ENCODE measurements around the gene PTPRG.
A peak's percentile ranks its signal among the peaks of the same experiment; 100 is the strongest.

Gene PTPRG

DNA sequence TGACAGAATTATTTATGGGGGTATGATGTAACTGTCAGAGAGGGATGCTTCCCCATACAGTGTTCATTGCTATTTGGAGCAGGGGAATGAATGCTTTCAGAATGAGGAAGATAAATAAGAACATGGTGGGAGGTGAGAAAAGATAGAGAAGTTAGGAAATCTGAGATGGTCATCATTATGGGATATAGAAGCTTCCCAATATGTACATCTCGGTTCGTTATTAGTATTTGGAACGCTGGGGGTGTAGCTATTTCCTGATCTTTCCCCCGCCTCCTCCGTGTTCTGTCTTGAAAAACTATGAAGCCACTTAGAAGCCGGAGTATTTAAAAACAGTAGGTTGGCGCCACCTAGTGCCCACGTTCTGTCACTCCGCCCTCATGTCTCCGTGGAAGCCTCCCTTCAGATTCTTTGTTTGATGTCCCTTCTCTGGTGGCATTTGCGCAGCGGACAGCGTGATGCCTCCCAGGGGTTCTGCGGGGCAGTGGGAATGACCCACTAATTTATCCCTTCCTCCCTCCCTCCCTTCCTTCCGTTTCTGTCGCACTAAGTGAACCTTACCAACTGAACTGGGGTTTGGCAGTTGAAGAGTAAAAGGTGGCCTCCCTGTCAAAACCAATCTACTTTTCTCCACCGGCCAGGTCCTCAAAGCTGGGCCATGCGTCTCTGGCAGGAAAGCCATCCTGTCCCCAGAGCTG, 627.5 kb downstream of the PTPRG start:
- TF ChIP-seq, protein P1, sequence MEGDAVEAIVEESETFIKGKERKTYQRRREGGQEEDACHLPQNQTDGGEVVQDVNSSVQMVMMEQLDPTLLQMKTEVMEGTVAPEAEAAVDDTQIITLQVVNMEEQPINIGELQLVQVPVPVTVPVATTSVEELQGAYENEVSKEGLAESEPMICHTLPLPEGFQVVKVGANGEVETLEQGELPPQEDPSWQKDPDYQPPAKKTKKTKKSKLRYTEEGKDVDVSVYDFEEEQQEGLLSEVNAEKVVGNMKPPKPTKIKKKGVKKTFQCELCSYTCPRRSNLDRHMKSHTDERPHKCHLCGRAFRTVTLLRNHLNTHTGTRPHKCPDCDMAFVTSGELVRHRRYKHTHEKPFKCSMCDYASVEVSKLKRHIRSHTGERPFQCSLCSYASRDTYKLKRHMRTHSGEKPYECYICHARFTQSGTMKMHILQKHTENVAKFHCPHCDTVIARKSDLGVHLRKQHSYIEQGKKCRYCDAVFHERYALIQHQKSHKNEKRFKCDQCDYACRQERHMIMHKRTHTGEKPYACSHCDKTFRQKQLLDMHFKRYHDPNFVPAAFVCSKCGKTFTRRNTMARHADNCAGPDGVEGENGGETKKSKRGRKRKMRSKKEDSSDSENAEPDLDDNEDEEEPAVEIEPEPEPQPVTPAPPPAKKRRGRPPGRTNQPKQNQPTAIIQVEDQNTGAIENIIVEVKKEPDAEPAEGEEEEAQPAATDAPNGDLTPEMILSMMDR (IDR thresholded peaks at IDR 0.05; ENCODE audit: low read depth, low read length): peak; percentile 76
- DNase-seq (ENCODE audit: extremely low read depth, low read depth): peak; percentile 52

DNA sequence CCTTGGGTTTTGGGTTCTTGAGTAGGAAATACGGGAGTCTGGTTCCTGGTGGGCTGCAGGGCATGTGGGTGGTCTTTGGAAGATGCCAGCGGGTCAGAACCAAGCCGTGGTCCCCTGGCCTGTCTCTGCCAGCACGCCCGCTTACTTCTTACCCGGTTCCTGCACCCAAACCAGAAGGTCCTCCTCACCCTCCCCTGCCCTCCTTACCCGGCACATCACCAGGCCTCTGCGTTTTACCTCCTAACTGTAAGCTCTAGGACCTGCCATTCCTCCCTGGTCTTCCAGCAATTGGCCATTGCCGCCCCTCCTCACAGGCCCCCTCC, 628.0 kb downstream of the PTPRG start:
- TF ChIP-seq, protein P1 (IDR thresholded peaks at IDR 0.05; ENCODE audit: low read depth, low read length): no peak

DNA sequence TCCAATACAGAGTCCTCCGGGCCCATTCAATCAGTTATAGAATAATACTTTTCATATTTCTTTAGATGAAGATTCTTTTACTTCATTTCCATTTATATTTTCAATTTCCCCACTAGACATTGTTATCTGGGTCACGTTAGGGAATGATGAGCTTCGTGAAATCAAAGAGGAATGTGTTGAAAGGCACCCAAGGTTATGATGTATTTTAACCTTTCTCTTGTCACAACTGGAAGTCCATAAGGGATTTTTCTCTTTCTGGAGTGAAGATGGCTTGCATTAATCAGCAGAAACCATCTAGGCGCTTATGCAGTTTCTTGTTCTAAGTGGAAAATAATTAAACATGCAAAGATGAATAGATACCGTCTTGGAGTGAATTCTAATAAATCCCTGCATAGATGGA, 631.5 kb downstream of the PTPRG start:
- TF ChIP-seq, protein P1 (IDR thresholded peaks at IDR 0.05; ENCODE audit: low read depth, low read length): no peak
- no peak for DNase-seq (ENCODE audit: extremely low read depth, low read depth)

More for the DNA sequence above, 628.0 kb downstream of the PTPRG start:
- DNase-seq (ENCODE audit: extremely low read depth, low read depth): no peak

DNA sequence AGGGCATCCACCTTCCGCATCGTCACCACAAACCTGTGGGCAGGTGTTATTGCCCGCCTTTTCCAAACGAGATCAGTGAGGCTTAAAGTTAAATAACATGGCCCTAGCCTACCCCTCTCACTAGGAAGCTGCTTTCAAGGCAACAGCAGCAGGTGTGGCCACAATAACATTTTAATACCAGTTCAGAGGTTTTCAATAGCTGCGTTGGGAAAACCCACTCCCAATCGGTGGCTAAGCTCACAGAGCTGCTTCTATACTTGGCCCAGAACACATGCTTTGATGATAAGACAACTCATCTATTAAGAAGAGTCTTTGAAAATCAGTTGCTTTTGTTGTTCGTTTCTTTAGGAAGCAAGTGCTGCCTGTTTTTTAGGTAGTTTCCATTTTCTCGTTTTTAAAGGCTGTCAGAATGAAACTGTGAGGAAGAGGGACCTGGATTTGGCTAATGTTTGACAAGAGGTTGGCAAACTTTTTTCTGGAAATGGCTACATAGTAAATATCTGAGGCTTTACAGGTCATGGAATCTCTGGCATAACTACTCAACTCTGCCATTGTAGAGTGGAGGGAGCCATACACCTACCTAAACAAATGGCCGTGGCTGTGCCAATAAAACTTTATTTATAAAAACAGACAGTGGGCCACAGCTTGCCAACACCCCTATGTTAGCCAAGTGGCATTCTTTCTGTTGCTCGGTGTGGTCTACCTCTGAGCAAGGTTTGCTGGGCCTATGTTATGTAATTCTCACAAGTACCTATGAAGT, 632.4 kb downstream of the PTPRG start:
- TF ChIP-seq, protein P1 (IDR thresholded peaks at IDR 0.05; ENCODE audit: low read depth, low read length): no peak
- DNase-seq (ENCODE audit: extremely low read depth, low read depth): no peak

DNA sequence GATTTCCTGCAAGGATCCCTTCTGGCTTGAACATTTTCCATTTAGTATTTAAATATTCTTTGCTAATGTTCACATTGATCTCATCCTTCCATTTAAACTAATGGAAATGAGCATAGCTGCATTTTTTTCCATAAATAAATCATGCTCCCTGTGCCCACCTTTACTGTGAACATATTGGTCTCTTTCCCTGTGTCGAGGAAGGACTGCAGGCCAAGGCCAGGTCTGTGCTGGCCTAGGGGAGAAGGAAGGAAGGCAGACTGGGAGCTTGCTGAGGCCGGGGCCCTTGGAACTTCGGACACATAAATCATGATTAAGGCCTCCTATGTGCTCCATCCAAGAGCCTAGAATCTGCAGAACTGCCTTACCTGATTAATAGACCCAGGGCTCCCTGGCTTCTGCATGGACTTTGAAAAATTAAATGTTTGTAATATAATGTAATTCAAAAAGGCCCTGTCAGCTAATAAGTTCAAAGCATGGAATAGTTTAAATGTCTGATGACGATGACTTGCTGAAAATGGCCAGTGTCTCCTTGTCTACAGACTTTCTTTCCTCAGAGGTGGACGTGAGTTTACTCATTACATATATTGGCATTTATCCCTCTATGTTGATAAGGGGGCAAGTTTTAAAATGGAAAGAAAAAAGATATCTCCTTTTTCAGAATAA, 636.1 kb downstream of the PTPRG start:
- DNase-seq (ENCODE audit: extremely low read depth, low read depth): no peak
- TF ChIP-seq, protein P1 (IDR thresholded peaks at IDR 0.05; ENCODE audit: low read depth, low read length): no peak

DNA sequence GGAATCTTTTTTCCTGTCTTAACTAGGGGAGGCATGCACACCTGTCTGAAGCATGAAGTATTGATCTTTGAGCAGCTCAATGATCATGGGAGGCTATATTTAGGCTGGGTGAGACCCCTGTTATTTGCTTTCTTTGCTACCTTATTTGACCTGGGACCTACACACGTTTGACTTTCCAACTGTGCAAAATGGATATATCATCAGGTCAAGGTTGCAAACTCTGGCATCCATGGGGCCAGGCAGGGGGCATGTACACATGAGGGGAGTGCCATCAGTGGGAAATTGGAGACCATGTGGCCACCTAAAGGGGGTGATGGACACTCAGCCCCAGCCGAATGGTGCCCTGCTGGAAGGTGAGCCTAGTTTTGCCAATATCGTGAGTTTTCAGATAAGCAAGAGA, 637.8 kb downstream of the PTPRG start:
- DNase-seq (ENCODE audit: extremely low read depth, low read depth): no peak
- TF ChIP-seq, protein P1 (IDR thresholded peaks at IDR 0.05; ENCODE audit: low read depth, low read length): no peak
